GM12891 (cell line): ENCODE results near the gene S100B.

Experiments used
- POLR2A ChIP-seq: IDR thresholded peaks from 2 replicates; pipeline ENCODE4 v1.6.1; 2011; ENCODE audit warnings: low read depth, low read length, control low read depth
- TAF1 ChIP-seq: IDR thresholded peaks from 2 replicates; pipeline ENCODE4 v1.6.1; 2011; ENCODE audit warnings: low read depth, low read length, control low read depth

GRCh38 chr21:46651121-46651520 is 46.2 kb upstream of the S100B start:
- TF ChIP-seq TAF1 = no peak
- no peak for TF ChIP-seq POLR2A
